ENCODE measurements around the gene ANKRD33. TPM values are rescaled to one million over a fixed set of nuclear protein-coding genes. Genes with fewer than 3 reads are reported as not detected.

ANKRD33 gene
- total and polyA plus RNA-seq, 2 of the 4 experiments (the other 2 are of a cell fraction) = under 0.01 to 0.03 TPM

GRCh38 chr12:51910168-51910567, 22.3 kb downstream of the ANKRD33 start:
- Histone ChIP-seq H3K27ac (ENCODE audit: insufficient read depth, low read length) (peak overlapping the region; percentile 51; the same call in 1 of the 2 replicates), H3K79me1 (ENCODE audit: low read depth in 1 of 2, low read length in 2 of 2) (peaks cover 0 to 35% of the 10 kb centered on the region in 2 experiments; a peak in 3 of 4 replicates), H3K27me3 (ENCODE audit: control insufficient read depth, insufficient read depth, low read length) (no peaks in the 10 kb centered on the region), H3K23ac (ENCODE audit: low read depth, low read length) (peak overlapping the region; percentile 72), H4K20me1 (ENCODE audit: insufficient read depth, low read length) (no peaks in the 10 kb centered on the region), H3K4me2 (ENCODE audit: low read depth, low read length) (peak overlapping the region; percentile 53), H4K5ac (ENCODE audit: low read depth, low read length) (peak overlapping the region; percentile 78), H3K14ac (replicated peaks; ENCODE audit: low read depth, low read length) (peak overlapping the region; percentile 61), H3K4ac (ENCODE audit: low read depth, low read length) (peak overlapping the region; percentile 98), H2BK20ac (ENCODE audit: low read depth, low read length) (peak overlapping the region; percentile 88), H4K8ac (ENCODE audit: low read depth in 2 of 2, low read length in 2 of 2) (peak overlapping the region; percentile 9 to 97; a peak in 2 of 4 replicates), H3K9me1 (ENCODE audit: insufficient read depth, low read length) (peaks cover 47% of the 10 kb centered on the region), H2AK5ac (ENCODE audit: low read depth, low read length) (peak overlapping the region; percentile 97), H3K4me1 (ENCODE audit: control insufficient read depth, insufficient read depth, low read length) (peaks cover 47% of the 10 kb centered on the region), H2BK15ac (ENCODE audit: low read depth, low read length) (peak overlapping the region; percentile 62; the same call in 1 of the 3 replicates), H3K4me3 (ENCODE audit: insufficient read depth, low read depth, low read length) (no peak overlapping the region), H4K91ac (ENCODE audit: insufficient read depth, low read depth, low read length) (peak overlapping the region; percentile 94), H3K56ac (ENCODE audit: extremely low read depth, insufficient read depth, low read length) (no peak overlapping the region), H3K36me3 (ENCODE audit: control insufficient read depth, insufficient read depth, low read length) (peaks cover 2% of the 10 kb centered on the region; the same call in 1 of the 2 replicates), H2AK9ac (replicated peaks; ENCODE audit: low read depth, low read length, poor library complexity) (peak overlapping the region; percentile 62), H3K9ac (ENCODE audit: low read depth, low read length) (peak overlapping the region; percentile 24; the same call in 1 of the 2 replicates), H2BK5ac (ENCODE audit: low read depth, low read length, poor library complexity, severe bottlenecking) (no peak overlapping the region), H3K9me3 (ENCODE audit: control insufficient read depth, insufficient read depth, low read length) (no peaks in the 10 kb centered on the region), H3K18ac (ENCODE audit: low read depth, low read length) (peak overlapping the region; percentile 72), H2BK120ac (ENCODE audit: low read depth, low read length) (peak overlapping the region; percentile 88), H2AFZ (replicated peaks; ENCODE audit: low read length, poor library complexity) (peak overlapping the region; percentile 80)
- WGBS, 2 experiments (ENCODE audit: extremely low coverage in 2 of 2, insufficient read length in 1 of 2) = no CpG with 5 or more reads among the region's 6 CpGs
- POLR2A ChIA-PET (ENCODE audit: unreplicated experiment) = interaction anchor here (0.6 kb wide), 1 partner anchor 157 kb away, joined by 4 read pairs; no protein-coding TSS in a partner anchor
- ATAC-seq (ENCODE audit: low read depth) = peak; percentile 8; the same call in 1 of the 2 replicates
- no peak for DNase-seq
- intact Hi-C loops (cut with micrococcal nuclease) (no loop called here), dilution Hi-C loops (cut with HindIII; ENCODE audit: low sequenced_read_pairs, unreplicated experiment) (no loop called here), in situ Hi-C loops (cut with MboI; ENCODE audit: low sequenced_read_pairs) (no loop called here)
- CTCF ChIA-PET = no interaction called here
- no TSS peak for BruUV-seq (replicated peaks)
- no peak for TF ChIP-seq RCOR1 (IDR thresholded peaks at IDR 0.05; ENCODE audit: insufficient replicate concordance, low read length)
- TF ChIP-seq NFE2L2 (IDR thresholded peaks at IDR 0.05; ENCODE audit: low read depth, low read length) = no peak
- TF ChIP-seq MAZ (IDR thresholded peaks at IDR 0.05; ENCODE audit: borderline replicate concordance, low read depth, low read length) = no peak
- TF ChIP-seq ELK1 (IDR thresholded peaks at IDR 0.05; ENCODE audit: borderline replicate concordance, low read depth, low read length) = no peak
- no peak for TF ChIP-seq CTCF (conservative IDR thresholded peaks at IDR 0.05; ENCODE audit: low read depth, low read length)
- no peak for TF ChIP-seq CEBPB (IDR thresholded peaks at IDR 0.05; ENCODE audit: low read depth, low read length)
- no peak for TF ChIP-seq CHD1 (IDR thresholded peaks at IDR 0.05; ENCODE audit: low read depth, low read length)
- no peak for TF ChIP-seq MXI1 (IDR thresholded peaks at IDR 0.05; ENCODE audit: borderline replicate concordance, low read depth, low read length)
- TF ChIP-seq SMC3 (IDR thresholded peaks at IDR 0.05; ENCODE audit: low read depth, low read length) = no peak
- TF ChIP-seq FOS (IDR thresholded peaks at IDR 0.05; ENCODE audit: low read depth, low read length) = no peak
- TF ChIP-seq RFX5 (IDR thresholded peaks at IDR 0.05; ENCODE audit: low read depth, low read length) = no peak
- TF ChIP-seq BHLHE40 (IDR thresholded peaks at IDR 0.05; ENCODE audit: low read depth, low read length) = no peak
- TF ChIP-seq POLR2A (IDR thresholded peaks at IDR 0.05; ENCODE audit: low read depth, low read length) = no peak
- TF ChIP-seq MAFK (IDR thresholded peaks at IDR 0.05; ENCODE audit: low read depth, low read length) = no peak
- TF ChIP-seq USF2 (IDR thresholded peaks at IDR 0.05; ENCODE audit: low read depth, low read length) = no peak
- TF ChIP-seq RAD21 (IDR thresholded peaks at IDR 0.05; ENCODE audit: low read length) = no peak

Data from IMR-90 (cell line).